ENCODE measurements around the gene CSAD. TPM values are rescaled to one million over a fixed set of nuclear protein-coding genes. Genes with fewer than 3 reads are reported as not detected.

CSAD gene
- polyA plus RNA-seq, 1 of the 3 experiments (the other 2 are of a cell fraction), result 32.2 TPM

GRCh38 chr12:53161119-53161911, 19.4 kb downstream of the CSAD start:
- Histone ChIP-seq H3K79me2 (ENCODE audit: insufficient read depth) (no peaks in the 10 kb centered on the region), H3F3A (replicated peaks; ENCODE audit: insufficient read depth) (peaks cover 6% of the 10 kb centered on the region), H2AFZ (ENCODE audit: low read depth) (no peak overlapping the region), H3K9me2 (no peaks in the 10 kb centered on the region), H3K27me3 (ENCODE audit: insufficient read depth) (no peaks in the 10 kb centered on the region), H3K9me3 (no peaks in the 10 kb centered on the region), H3K4me3 (ENCODE audit: low read depth in 2 of 2, low read length in 1 of 2) (no peak overlapping the region), H3K36me3 (replicated peaks in 1 of 2; ENCODE audit: control insufficient read depth in 1 of 2, insufficient read depth in 2 of 2, low read length in 1 of 2) (no peaks in the 10 kb centered on the region), H3K9ac (no peak overlapping the region), H4K20me1 (ENCODE audit: insufficient read depth) (no peaks in the 10 kb centered on the region), H3K4me1 (ENCODE audit: control insufficient read depth in 1 of 2, insufficient read depth in 2 of 2, low read depth in 1 of 2, low read length in 1 of 2) (peaks cover 0 to 2% of the 10 kb centered on the region in 2 experiments; a peak in 1 of 4 replicates), H3K27ac (ENCODE audit: low read depth in 2 of 2, low read length in 1 of 2) (no peak overlapping the region), H3K4me2 (no peak overlapping the region)
- TF ChIP-seq CHD2 (IDR thresholded peaks at IDR 0.05; ENCODE audit: low read length, partially characterized antibody) (no peak), USF2 (IDR thresholded peaks at IDR 0.05; ENCODE audit: borderline replicate concordance, low read depth, low read length) (no peak), FOSL2 (IDR thresholded peaks at IDR 0.05; ENCODE audit: borderline replicate concordance, low read depth) (no peak), ELF1 (IDR thresholded peaks at IDR 0.05) (no peak), MAX (IDR thresholded peaks at IDR 0.05; ENCODE audit: low read depth) (no peak), REST (IDR thresholded peaks at IDR 0.05; ENCODE audit: low read depth, low read length) (no peak), CTCF (IDR thresholded peaks at IDR 0.05) (no peak), RFX5 (IDR thresholded peaks at IDR 0.05; ENCODE audit: low read length) (no peak), SIN3A (IDR thresholded peaks at IDR 0.05; ENCODE audit: borderline replicate concordance, low read depth, low read length) (no peak), SMC3 (IDR thresholded peaks at IDR 0.05; ENCODE audit: low read depth, low read length) (no peak), IRF3 (IDR thresholded peaks at IDR 0.05; ENCODE audit: low read depth, low read length) (no peak), TEAD4 (IDR thresholded peaks at IDR 0.05; ENCODE audit: borderline replicate concordance, insufficient read depth) (no peak), ZBTB33 (IDR thresholded peaks at IDR 0.05; ENCODE audit: borderline replicate concordance, low read depth) (no peak), RAD21 (IDR thresholded peaks at IDR 0.05; ENCODE audit: low read length) (no peak), GABPA (IDR thresholded peaks at IDR 0.05; ENCODE audit: low read depth) (no peak), TAF1 (IDR thresholded peaks at IDR 0.05; ENCODE audit: borderline replicate concordance, low read depth, low read length) (no peak), FOXM1 (IDR thresholded peaks at IDR 0.05; ENCODE audit: low read depth) (no peak), EZH2phosphoT487 (IDR thresholded peaks at IDR 0.05; ENCODE audit: borderline replicate concordance, low read depth) (no peak), NRF1 (IDR thresholded peaks at IDR 0.05; ENCODE audit: low read depth, low read length) (no peak), TCF12 (IDR thresholded peaks at IDR 0.05) (no peak)
- POLR2A ChIA-PET, result interaction anchor here (2.8 kb wide), 1 partner anchor 19 kb away, joined by 12 read pairs; the partner anchor contains the start of genes CSAD and ZNF740
- DNase-seq, result no peak
- CTCF ChIA-PET, result interaction anchor here (0.9 to 12.3 kb wide), 12 partner anchors 16 to 160 kb away, joined by 3 to 272 read pairs (median 14); partner anchors contain the start of genes AAAS, CSAD, MYG1 and SPRYD3
- WGBS (ENCODE audit: low lambda C conversion rate), result 97% methylated on average over 5 of the region's 8 CpGs
